ENCODE data around the gene NBEAL1.
"Not testable (repeated sequence)": the region's sequence is repeated elsewhere in the genome, so short reads cannot be mapped to it uniquely, and the experiment has no call there.

The NBEAL1 gene

DNA sequence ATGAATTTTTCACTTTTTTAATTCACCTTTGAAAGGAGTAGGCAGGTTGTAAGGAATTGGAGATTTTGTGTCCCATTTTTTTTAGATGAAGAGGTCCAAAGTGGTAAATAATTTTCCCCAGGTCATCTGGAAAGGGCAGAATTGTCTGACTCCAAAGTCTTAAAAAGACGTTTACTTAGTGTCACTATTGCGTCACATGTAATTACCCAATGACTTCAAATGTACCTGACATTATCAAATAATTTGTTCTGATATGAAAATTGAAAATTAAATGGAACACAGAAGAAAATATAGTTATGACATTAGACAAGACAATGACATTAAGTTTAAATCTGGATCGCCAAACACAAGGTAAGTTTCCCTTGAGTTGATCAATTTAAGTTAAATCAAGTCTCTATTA, 24.2 kb upstream of the NBEAL1 start:
- no peak overlapping the region for H3K4me3 ChIP-seq (replicated peaks; ENCODE audit: low read depth, low read length)
- TF ChIP-seq, protein P1, sequence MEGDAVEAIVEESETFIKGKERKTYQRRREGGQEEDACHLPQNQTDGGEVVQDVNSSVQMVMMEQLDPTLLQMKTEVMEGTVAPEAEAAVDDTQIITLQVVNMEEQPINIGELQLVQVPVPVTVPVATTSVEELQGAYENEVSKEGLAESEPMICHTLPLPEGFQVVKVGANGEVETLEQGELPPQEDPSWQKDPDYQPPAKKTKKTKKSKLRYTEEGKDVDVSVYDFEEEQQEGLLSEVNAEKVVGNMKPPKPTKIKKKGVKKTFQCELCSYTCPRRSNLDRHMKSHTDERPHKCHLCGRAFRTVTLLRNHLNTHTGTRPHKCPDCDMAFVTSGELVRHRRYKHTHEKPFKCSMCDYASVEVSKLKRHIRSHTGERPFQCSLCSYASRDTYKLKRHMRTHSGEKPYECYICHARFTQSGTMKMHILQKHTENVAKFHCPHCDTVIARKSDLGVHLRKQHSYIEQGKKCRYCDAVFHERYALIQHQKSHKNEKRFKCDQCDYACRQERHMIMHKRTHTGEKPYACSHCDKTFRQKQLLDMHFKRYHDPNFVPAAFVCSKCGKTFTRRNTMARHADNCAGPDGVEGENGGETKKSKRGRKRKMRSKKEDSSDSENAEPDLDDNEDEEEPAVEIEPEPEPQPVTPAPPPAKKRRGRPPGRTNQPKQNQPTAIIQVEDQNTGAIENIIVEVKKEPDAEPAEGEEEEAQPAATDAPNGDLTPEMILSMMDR (IDR thresholded peaks at IDR 0.05; ENCODE audit: insufficient read depth, low read length, poor library complexity, severe bottlenecking) = no peak
- no peak for DNase-seq (ENCODE audit: extremely low read depth, insufficient read length)

DNA sequence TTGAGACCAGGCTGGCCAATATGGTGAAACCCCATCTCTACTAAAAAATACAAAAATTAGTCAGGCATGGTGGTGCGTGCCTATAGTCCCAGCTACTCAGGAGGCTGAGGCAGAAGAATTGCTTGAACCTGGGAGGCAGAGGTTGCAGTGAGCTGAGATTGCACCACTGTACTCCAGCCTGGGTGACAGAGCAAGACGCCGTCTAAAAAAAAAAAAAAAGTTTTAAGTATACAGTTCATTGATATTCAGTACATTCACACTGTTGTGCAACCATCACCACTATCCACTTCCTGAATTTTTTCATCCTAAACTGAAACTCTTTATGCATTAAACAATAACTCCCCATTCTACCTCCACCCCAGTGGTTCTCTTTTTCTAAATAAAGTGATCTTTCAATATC, 17.6 kb upstream of the NBEAL1 start:
- not testable (repeated sequence) for H3K36me3 ChIP-seq (ENCODE audit: control insufficient read depth, insufficient read depth, low read length); H3K27me3 ChIP-seq (replicated peaks; ENCODE audit: control insufficient read depth, insufficient read depth, low read length); DNase-seq (ENCODE audit: extremely low read depth, insufficient read length); H3K4me3 ChIP-seq (replicated peaks; ENCODE audit: low read depth, low read length)

More for the DNA sequence above, 24.2 kb upstream of the NBEAL1 start:
- H3K27me3 ChIP-seq (replicated peaks; ENCODE audit: control insufficient read depth, insufficient read depth, low read length) = no peaks in the 10 kb centered on the region
- H3K36me3 ChIP-seq (ENCODE audit: control insufficient read depth, insufficient read depth, low read length) = no peaks in the 10 kb centered on the region

- Histone ChIP-seq H3K36me3 (ENCODE audit: control insufficient read depth, insufficient read depth, low read length) (no peaks in the 10 kb centered on the region), H3K27me3 (replicated peaks; ENCODE audit: control insufficient read depth, insufficient read depth, low read length) (no peaks in the 10 kb centered on the region), H3K4me3 (replicated peaks; ENCODE audit: low read depth, low read length) (no peak overlapping the region)
- TF ChIP-seq, protein P1 (IDR thresholded peaks at IDR 0.05; ENCODE audit: insufficient read depth, low read length, poor library complexity, severe bottlenecking) = no peak
- no peak for DNase-seq (ENCODE audit: extremely low read depth, insufficient read length)
Observed at GRCh38 chr2:203002054-203002821, 12.4 kb upstream of the NBEAL1 start.

DNA sequence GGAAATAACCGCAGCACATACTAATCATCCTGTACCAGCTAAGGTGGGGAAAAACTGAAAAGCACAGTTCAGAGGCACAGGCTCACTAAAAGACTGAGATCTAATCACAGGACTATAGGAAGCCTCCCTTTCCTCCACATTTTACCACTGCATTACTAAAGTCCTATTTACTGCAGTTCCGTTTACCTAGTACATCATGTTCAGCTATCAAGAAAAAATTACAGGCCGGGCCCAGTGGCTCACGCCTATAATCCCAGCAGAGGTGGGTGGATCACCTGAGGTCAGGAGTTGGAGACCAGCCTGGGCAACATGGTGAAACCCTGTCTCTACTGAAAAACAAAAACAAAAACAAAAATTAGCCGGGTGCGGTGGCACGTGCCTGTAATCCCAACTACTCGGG, 11.0 kb upstream of the NBEAL1 start:
- Histone ChIP-seq H3K36me3 (ENCODE audit: control insufficient read depth, insufficient read depth, low read length) (no peaks in the 10 kb centered on the region), H3K4me3 (replicated peaks; ENCODE audit: low read depth, low read length) (no peak overlapping the region), H3K27me3 (replicated peaks; ENCODE audit: control insufficient read depth, insufficient read depth, low read length) (no peaks in the 10 kb centered on the region)
- no peak for DNase-seq (ENCODE audit: extremely low read depth, insufficient read length)
- TF ChIP-seq, protein P1 (IDR thresholded peaks at IDR 0.05; ENCODE audit: insufficient read depth, low read length, poor library complexity, severe bottlenecking) = no peak

- no peak overlapping the region for H3K4me3 ChIP-seq (replicated peaks; ENCODE audit: low read depth, low read length)
- no peak for DNase-seq (ENCODE audit: extremely low read depth, insufficient read length)
- H3K27me3 ChIP-seq (replicated peaks; ENCODE audit: control insufficient read depth, insufficient read depth, low read length) = no peaks in the 10 kb centered on the region
- no peaks in the 10 kb centered on the region for H3K36me3 ChIP-seq (ENCODE audit: control insufficient read depth, insufficient read depth, low read length)
- TF ChIP-seq, protein P1 (IDR thresholded peaks at IDR 0.05; ENCODE audit: insufficient read depth, low read length, poor library complexity, severe bottlenecking) = no peak
Observed at GRCh38 chr2:203016716-203017115, 2.0 kb downstream of the NBEAL1 start.

GRCh38 chr2:203018181-203018580, 3.5 kb downstream of the NBEAL1 start:
- Histone ChIP-seq H3K36me3 (ENCODE audit: control insufficient read depth, insufficient read depth, low read length) (no peaks in the 10 kb centered on the region), H3K4me3 (replicated peaks; ENCODE audit: low read depth, low read length) (no peak overlapping the region), H3K27me3 (replicated peaks; ENCODE audit: control insufficient read depth, insufficient read depth, low read length) (no peaks in the 10 kb centered on the region)
- DNase-seq (ENCODE audit: extremely low read depth, insufficient read length) = peak; percentile 20
- TF ChIP-seq, protein P1 (IDR thresholded peaks at IDR 0.05; ENCODE audit: insufficient read depth, low read length, poor library complexity, severe bottlenecking) = no peak

All from GM06990 (cell line).